Measurements from ENCODE around the gene COL5A1.

The COL5A1 gene

GRCh38 chr9:134883040-134883782 is 241.6 kb downstream of the COL5A1 start:
- no peak for DNase-seq (ENCODE audit: extremely low read depth in 1 of 2, low read depth in 1 of 2)

GRCh38 chr9:134884492-134884891 is 242.9 kb downstream of the COL5A1 start:
- DNase-seq (ENCODE audit: extremely low read depth in 1 of 2, low read depth in 1 of 2): no peak

GRCh38 chr9:134885001-134885678 is 243.5 kb downstream of the COL5A1 start:
- no peak for DNase-seq (ENCODE audit: extremely low read depth in 1 of 2, low read depth in 1 of 2)

- DNase-seq (ENCODE audit: extremely low read depth in 1 of 2, low read depth in 1 of 2): no peak
Measured at GRCh38 chr9:134885679-134886412, 244.2 kb downstream of the COL5A1 start.

- no peak for DNase-seq (ENCODE audit: extremely low read depth in 1 of 2, low read depth in 1 of 2)
Measured at GRCh38 chr9:134886413-134886913, 244.9 kb downstream of the COL5A1 start.

GRCh38 chr9:134887219-134887618 is 245.6 kb downstream of the COL5A1 start:
- no peak for DNase-seq (ENCODE audit: extremely low read depth in 1 of 2, low read depth in 1 of 2)

GRCh38 chr9:134887686-134888602 is 246.3 kb downstream of the COL5A1 start:
- no peak for DNase-seq (ENCODE audit: extremely low read depth in 1 of 2, low read depth in 1 of 2)

GRCh38 chr9:134888603-134889190 is 247.1 kb downstream of the COL5A1 start:
- no peak for DNase-seq (ENCODE audit: extremely low read depth in 1 of 2, low read depth in 1 of 2)

GRCh38 chr9:134889386-134890154 is 248.0 kb downstream of the COL5A1 start:
- no peak for DNase-seq (ENCODE audit: extremely low read depth in 1 of 2, low read depth in 1 of 2)

- no peak for DNase-seq (ENCODE audit: extremely low read depth in 1 of 2, low read depth in 1 of 2)
Measured at GRCh38 chr9:134890155-134890495, 248.5 kb downstream of the COL5A1 start.

GRCh38 chr9:134891053-134891452 is 249.4 kb downstream of the COL5A1 start:
- DNase-seq (ENCODE audit: extremely low read depth in 1 of 2, low read depth in 1 of 2): no peak

GRCh38 chr9:134891713-134892112 is 250.1 kb downstream of the COL5A1 start:
- DNase-seq (ENCODE audit: extremely low read depth in 1 of 2, low read depth in 1 of 2): no peak

- no peak for DNase-seq (ENCODE audit: extremely low read depth in 1 of 2, low read depth in 1 of 2)
Measured at GRCh38 chr9:134892221-134892620, 250.6 kb downstream of the COL5A1 start.

- no peak for DNase-seq (ENCODE audit: extremely low read depth in 1 of 2, low read depth in 1 of 2)
Measured at GRCh38 chr9:134892820-134893420, 251.3 kb downstream of the COL5A1 start.

All from activated CD8-positive, alpha-beta memory T cell treated with anti-CD3 and anti-CD28 coated beads for 1 hour (primary cell).